ENCODE measurements around the gene P3H2. TPM values are rescaled to one million over a fixed set of nuclear protein-coding genes. Genes with fewer than 3 reads are reported as not detected.

The P3H2 gene
- total RNA-seq, 5 donors from 2014 or later (not counting 1 experiment from before 2014, with no cell fraction given), result 0.16 to 0.50 (median 0.35) TPM; not detected in 2

GRCh38 chr3:190130037-190130436 is 9.3 kb upstream of the P3H2 start:
- DNase-seq (no peak), ATAC-seq (replicated peaks in 1 of 4) (no peak)
- H3K36me3 Mint-ChIP-seq, result no peaks in the 10 kb centered on the region
- WGBS (ENCODE audit: insufficient coverage), result no CpG with 5 or more reads among the region's 2 CpGs
- Histone ChIP-seq H3K27ac (ENCODE audit: low read length) (no peak overlapping the region), H3K9me3 (no peaks in the 10 kb centered on the region), H3K4me3 (ENCODE audit: control insufficient read depth in 1 of 2, extremely low read depth in 1 of 2, low read length in 1 of 2) (no peak overlapping the region), H3K4me1 (ENCODE audit: control insufficient read depth in 1 of 2, extremely low read depth in 1 of 2, insufficient read depth in 2 of 2, low read length in 2 of 2) (no peaks in the 10 kb centered on the region), H3K27me3 (replicated peaks in 1 of 2; ENCODE audit: control insufficient read depth in 2 of 2, extremely low read depth in 1 of 2, insufficient read depth in 2 of 2, low read length in 1 of 2) (no peaks in the 10 kb centered on the region), H3K36me3 (ENCODE audit: control insufficient read depth in 2 of 2, extremely low read depth in 1 of 2, insufficient read depth in 1 of 2, low read length in 1 of 2) (no peaks in the 10 kb centered on the region)
- ChIA-PET CTCF (no interaction called here), POLR2A (no interaction called here)
- H3K9me3 Mint-ChIP-seq, result no peaks in the 10 kb centered on the region
- no peak overlapping the region for H3K4me3 Mint-ChIP-seq
- H3K27ac Mint-ChIP-seq, result no peak overlapping the region
- H3K4me1 Mint-ChIP-seq, result no peaks in the 10 kb centered on the region
- H3K27me3 Mint-ChIP-seq, result peaks cover 27 to 38% of the 10 kb centered on the region in 2 donors

- no peak overlapping the region for H3K4me3 Mint-ChIP-seq
- H3K4me3 ChIP-seq (ENCODE audit: control insufficient read depth in 1 of 2, extremely low read depth in 1 of 2, low read length in 1 of 2), result no peak overlapping the region
- peaks cover 25 to 31% of the 10 kb centered on the region in 2 donors for H3K27me3 Mint-ChIP-seq
- H3K4me1 Mint-ChIP-seq, result no peaks in the 10 kb centered on the region
- no peaks in the 10 kb centered on the region for H3K36me3 Mint-ChIP-seq
- H3K4me1 ChIP-seq (ENCODE audit: control insufficient read depth in 1 of 2, extremely low read depth in 1 of 2, insufficient read depth in 2 of 2, low read length in 2 of 2), result no peaks in the 10 kb centered on the region
- H3K36me3 ChIP-seq (ENCODE audit: control insufficient read depth in 2 of 2, extremely low read depth in 1 of 2, insufficient read depth in 1 of 2, low read length in 1 of 2), result no peaks in the 10 kb centered on the region
- peaks cover 0 to 4% of the 10 kb centered on the region in 2 experiments for H3K27me3 ChIP-seq (replicated peaks in 1 of 2; ENCODE audit: control insufficient read depth in 2 of 2, extremely low read depth in 1 of 2, insufficient read depth in 2 of 2, low read length in 1 of 2)
- H3K9me3 Mint-ChIP-seq, result no peaks in the 10 kb centered on the region
- ATAC-seq (replicated peaks in 1 of 4) (no peak), DNase-seq (no peak)
- ChIA-PET POLR2A (no interaction called here), CTCF (no interaction called here)
- WGBS (ENCODE audit: insufficient coverage), result 72% methylated on average over 2 of the region's 6 CpGs
- H3K27ac ChIP-seq (ENCODE audit: low read length), result no peak overlapping the region
- no peak overlapping the region for H3K27ac Mint-ChIP-seq
- no peaks in the 10 kb centered on the region for H3K9me3 ChIP-seq
Observed at GRCh38 chr3:190127797-190128196, 7.1 kb upstream of the P3H2 start.

DNA sequence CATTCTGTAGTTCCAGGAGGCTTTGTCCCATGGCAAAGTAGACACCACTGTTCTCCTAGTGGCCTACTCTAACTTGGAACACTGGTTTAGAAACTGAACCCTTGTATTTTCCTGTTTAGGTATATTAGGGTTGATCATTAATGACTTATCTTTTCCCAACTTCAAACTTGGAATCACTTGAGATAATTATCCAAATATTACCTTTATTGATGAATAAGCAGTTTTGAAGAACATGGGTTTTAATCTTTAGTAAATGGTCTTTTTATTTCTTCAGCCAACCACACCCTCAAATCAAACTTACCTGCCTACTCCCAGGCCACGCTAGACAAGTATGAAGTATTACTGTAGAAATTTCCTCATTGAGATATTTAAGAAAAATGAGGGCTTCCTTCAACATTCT is 6.5 kb upstream of the P3H2 start:
- DNase-seq (no peak), ATAC-seq (replicated peaks in 1 of 4) (no peak)
- no peak overlapping the region for H3K4me3 Mint-ChIP-seq
- no peak overlapping the region for H3K4me3 ChIP-seq (ENCODE audit: control insufficient read depth in 1 of 2, extremely low read depth in 1 of 2, low read length in 1 of 2)
- H3K27ac ChIP-seq (ENCODE audit: low read length), result no peak overlapping the region
- H3K27me3 ChIP-seq (replicated peaks in 1 of 2; ENCODE audit: control insufficient read depth in 2 of 2, extremely low read depth in 1 of 2, insufficient read depth in 2 of 2, low read length in 1 of 2), result peaks cover 2 to 5% of the 10 kb centered on the region in 2 experiments
- no peaks in the 10 kb centered on the region for H3K9me3 Mint-ChIP-seq
- H3K36me3 Mint-ChIP-seq, result no peaks in the 10 kb centered on the region
- peaks cover 24 to 36% of the 10 kb centered on the region in 2 donors for H3K27me3 Mint-ChIP-seq
- ChIA-PET POLR2A (no interaction called here), CTCF (no interaction called here)
- no peaks in the 10 kb centered on the region for H3K4me1 Mint-ChIP-seq
- no peaks in the 10 kb centered on the region for H3K9me3 ChIP-seq
- no peaks in the 10 kb centered on the region for H3K4me1 ChIP-seq (ENCODE audit: control insufficient read depth in 1 of 2, extremely low read depth in 1 of 2, insufficient read depth in 2 of 2, low read length in 2 of 2)
- H3K36me3 ChIP-seq (ENCODE audit: control insufficient read depth in 2 of 2, extremely low read depth in 1 of 2, insufficient read depth in 1 of 2, low read length in 1 of 2), result no peaks in the 10 kb centered on the region
- WGBS (ENCODE audit: insufficient coverage), result no CpG with 5 or more reads among the region's 1 CpG
- H3K27ac Mint-ChIP-seq, result no peak overlapping the region

GRCh38 chr3:190125436-190126068 is 4.9 kb upstream of the P3H2 start:
- POLR2A ChIA-PET, result interaction anchor here in 1 of 2 donors (0.6 kb wide), 1 partner anchor 853 kb away, joined by 3 read pairs; no protein-coding TSS in a partner anchor
- Histone ChIP-seq H3K9me3 (no peaks in the 10 kb centered on the region), H3K27ac (ENCODE audit: low read length) (no peak overlapping the region), H3K4me3 (ENCODE audit: control insufficient read depth in 1 of 2, extremely low read depth in 1 of 2, low read length in 1 of 2) (no peak overlapping the region), H3K27me3 (replicated peaks in 1 of 2; ENCODE audit: control insufficient read depth in 2 of 2, extremely low read depth in 1 of 2, insufficient read depth in 2 of 2, low read length in 1 of 2) (peaks cover 3 to 22% of the 10 kb centered on the region in 2 experiments), H3K4me1 (ENCODE audit: control insufficient read depth in 1 of 2, extremely low read depth in 1 of 2, insufficient read depth in 2 of 2, low read length in 2 of 2) (peaks cover 0 to 5% of the 10 kb centered on the region in 2 experiments), H3K36me3 (ENCODE audit: control insufficient read depth in 2 of 2, extremely low read depth in 1 of 2, insufficient read depth in 1 of 2, low read length in 1 of 2) (no peaks in the 10 kb centered on the region)
- ATAC-seq (replicated peaks in 1 of 4), result no peak
- CTCF ChIA-PET, result interaction anchor here in 1 of 2 donors (0.7 kb wide), 1 partner anchor 1620 kb away, joined by 4 read pairs; no protein-coding TSS in a partner anchor
- 88% methylated on average over 2 of the region's 9 CpGs for WGBS (ENCODE audit: insufficient coverage)
- H3K4me3 Mint-ChIP-seq, result no peak overlapping the region
- H3K27me3 Mint-ChIP-seq, result peaks cover 32 to 34% of the 10 kb centered on the region in 2 donors
- H3K9me3 Mint-ChIP-seq, result no peaks in the 10 kb centered on the region
- peaks cover 0 to 2% (median 0%) of the 10 kb centered on the region in 3 donors for H3K4me1 Mint-ChIP-seq
- H3K27ac Mint-ChIP-seq, result no peak overlapping the region
- H3K36me3 Mint-ChIP-seq, result no peaks in the 10 kb centered on the region
- DNase-seq, result no peak

- no peak for ATAC-seq (replicated peaks in 1 of 4)
- no peaks in the 10 kb centered on the region for H3K9me3 Mint-ChIP-seq
- CTCF ChIA-PET, result no interaction called here
- H3K27ac Mint-ChIP-seq, result no peak overlapping the region
- H3K4me3 Mint-ChIP-seq, result no peak overlapping the region
- peaks cover 6 to 10% (median 9%) of the 10 kb centered on the region in 3 donors for H3K4me1 Mint-ChIP-seq
- Histone ChIP-seq H3K4me1 (ENCODE audit: control insufficient read depth in 1 of 2, extremely low read depth in 1 of 2, insufficient read depth in 2 of 2, low read length in 2 of 2) (peaks cover 0 to 5% of the 10 kb centered on the region in 2 experiments), H3K36me3 (ENCODE audit: control insufficient read depth in 2 of 2, extremely low read depth in 1 of 2, insufficient read depth in 1 of 2, low read length in 1 of 2) (no peaks in the 10 kb centered on the region), H3K27ac (ENCODE audit: low read length) (no peak overlapping the region), H3K4me3 (ENCODE audit: control insufficient read depth in 1 of 2, extremely low read depth in 1 of 2, low read length in 1 of 2) (no peak overlapping the region), H3K27me3 (replicated peaks in 1 of 2; ENCODE audit: control insufficient read depth in 2 of 2, extremely low read depth in 1 of 2, insufficient read depth in 2 of 2, low read length in 1 of 2) (peaks cover 3 to 26% of the 10 kb centered on the region in 2 experiments), H3K9me3 (no peaks in the 10 kb centered on the region)
- POLR2A ChIA-PET, result no interaction called here
- DNase-seq, result no peak
- no peaks in the 10 kb centered on the region for H3K36me3 Mint-ChIP-seq
- H3K27me3 Mint-ChIP-seq, result peaks cover 41 to 42% of the 10 kb centered on the region in 2 donors
- WGBS (ENCODE audit: insufficient coverage), result no CpG with 5 or more reads among the region's 3 CpGs
Observed at GRCh38 chr3:190124067-190124466, 3.4 kb upstream of the P3H2 start.

- no peak overlapping the region for H3K27ac Mint-ChIP-seq
- DNase-seq (no peak), ATAC-seq (replicated peaks in 1 of 4) (no peak)
- Histone ChIP-seq H3K9me3 (no peaks in the 10 kb centered on the region), H3K4me3 (ENCODE audit: control insufficient read depth in 1 of 2, extremely low read depth in 1 of 2, low read length in 1 of 2) (no peak overlapping the region), H3K4me1 (ENCODE audit: control insufficient read depth in 1 of 2, extremely low read depth in 1 of 2, insufficient read depth in 2 of 2, low read length in 2 of 2) (peaks cover 0 to 5% of the 10 kb centered on the region in 2 experiments), H3K27ac (ENCODE audit: low read length) (no peak overlapping the region), H3K27me3 (replicated peaks in 1 of 2; ENCODE audit: control insufficient read depth in 2 of 2, extremely low read depth in 1 of 2, insufficient read depth in 2 of 2, low read length in 1 of 2) (peaks cover 5 to 29% of the 10 kb centered on the region in 2 experiments), H3K36me3 (ENCODE audit: control insufficient read depth in 2 of 2, extremely low read depth in 1 of 2, insufficient read depth in 1 of 2, low read length in 1 of 2) (no peaks in the 10 kb centered on the region)
- ChIA-PET POLR2A (interaction anchor here in 1 of 2 donors (0.6 kb wide), 1 partner anchor 21 kb away, joined by 3 read pairs; no protein-coding TSS in a partner anchor), CTCF (no interaction called here)
- peaks cover 6 to 10% (median 9%) of the 10 kb centered on the region in 3 donors for H3K4me1 Mint-ChIP-seq
- H3K4me3 Mint-ChIP-seq, result no peak overlapping the region
- 73% methylated on average over 4 of the region's 8 CpGs for WGBS (ENCODE audit: insufficient coverage)
- H3K27me3 Mint-ChIP-seq, result peaks cover 40 to 52% of the 10 kb centered on the region in 2 donors
- H3K9me3 Mint-ChIP-seq, result no peaks in the 10 kb centered on the region
- no peaks in the 10 kb centered on the region for H3K36me3 Mint-ChIP-seq
Observed at GRCh38 chr3:190122198-190122771, 1.6 kb upstream of the P3H2 start.
